Measurements from ENCODE around the gene RCAN2.

- no peak for TF ChIP-seq CTCF (conservative IDR thresholded peaks at IDR 0.05 in 1 of 2, IDR thresholded peaks at IDR 0.05 in 1 of 2; ENCODE audit: extremely low read depth in 1 of 2, insufficient read depth in 1 of 2, low read depth in 1 of 2, low read length in 2 of 2)
- no peak for TF ChIP-seq EZH2 (IDR thresholded peaks at IDR 0.05; ENCODE audit: borderline replicate concordance, low read length)
Observed at GRCh38 chr6:46395530-46395929, 95.7 kb downstream of the RCAN2 start.

Measured in mammary epithelial cell (primary cell).